ENCODE data around the gene EIF4EBP3. TPM values are rescaled to one million over a fixed set of nuclear protein-coding genes. Genes with fewer than 3 reads are reported as not detected.
"Not testable (repeated sequence)": the region's sequence is repeated elsewhere in the genome, so short reads cannot be mapped to it uniquely, and the experiment has no call there.

EIF4EBP3 gene
- total RNA-seq, 1 donor from 2014 or later, result 2.8 TPM

DNA sequence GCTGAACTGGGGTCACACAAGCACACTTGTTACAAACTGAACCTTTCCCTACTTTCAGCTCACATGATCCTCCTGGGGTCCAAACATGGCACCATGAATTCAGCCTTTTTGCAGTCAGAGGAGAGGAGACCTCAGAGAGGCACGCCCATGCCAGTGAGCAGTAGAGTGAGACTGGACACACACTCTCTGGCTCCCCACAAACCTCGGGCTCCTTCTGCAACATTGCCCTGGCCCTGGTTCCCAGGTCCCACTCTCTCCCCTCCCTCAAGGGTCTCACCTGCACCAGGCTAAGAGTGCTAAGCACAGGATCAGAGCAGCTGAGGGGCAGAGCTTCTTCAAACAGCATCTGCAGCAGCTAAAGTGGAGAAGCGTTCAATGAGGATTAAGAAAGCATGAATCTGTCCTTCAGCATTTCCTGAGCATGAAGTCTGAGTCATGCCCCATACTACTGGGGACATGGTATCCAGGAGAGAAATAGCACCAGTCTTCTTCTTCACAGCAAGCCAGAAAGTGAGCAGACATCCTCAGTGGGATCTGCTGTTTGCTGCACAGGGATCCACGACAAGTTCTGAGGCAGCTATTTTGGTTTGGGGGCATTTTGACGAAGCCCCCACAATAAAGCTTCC, 44.4 kb downstream of the EIF4EBP3 start:
- TF ChIP-seq, protein P1, sequence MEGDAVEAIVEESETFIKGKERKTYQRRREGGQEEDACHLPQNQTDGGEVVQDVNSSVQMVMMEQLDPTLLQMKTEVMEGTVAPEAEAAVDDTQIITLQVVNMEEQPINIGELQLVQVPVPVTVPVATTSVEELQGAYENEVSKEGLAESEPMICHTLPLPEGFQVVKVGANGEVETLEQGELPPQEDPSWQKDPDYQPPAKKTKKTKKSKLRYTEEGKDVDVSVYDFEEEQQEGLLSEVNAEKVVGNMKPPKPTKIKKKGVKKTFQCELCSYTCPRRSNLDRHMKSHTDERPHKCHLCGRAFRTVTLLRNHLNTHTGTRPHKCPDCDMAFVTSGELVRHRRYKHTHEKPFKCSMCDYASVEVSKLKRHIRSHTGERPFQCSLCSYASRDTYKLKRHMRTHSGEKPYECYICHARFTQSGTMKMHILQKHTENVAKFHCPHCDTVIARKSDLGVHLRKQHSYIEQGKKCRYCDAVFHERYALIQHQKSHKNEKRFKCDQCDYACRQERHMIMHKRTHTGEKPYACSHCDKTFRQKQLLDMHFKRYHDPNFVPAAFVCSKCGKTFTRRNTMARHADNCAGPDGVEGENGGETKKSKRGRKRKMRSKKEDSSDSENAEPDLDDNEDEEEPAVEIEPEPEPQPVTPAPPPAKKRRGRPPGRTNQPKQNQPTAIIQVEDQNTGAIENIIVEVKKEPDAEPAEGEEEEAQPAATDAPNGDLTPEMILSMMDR (conservative IDR thresholded peaks at IDR 0.05; ENCODE audit: low read depth, low read length), result no peak
- H3K4me3 ChIP-seq (ENCODE audit: low read depth, low read length), result no peak overlapping the region
- DNase-seq (ENCODE audit: low read depth), result no peak

DNA sequence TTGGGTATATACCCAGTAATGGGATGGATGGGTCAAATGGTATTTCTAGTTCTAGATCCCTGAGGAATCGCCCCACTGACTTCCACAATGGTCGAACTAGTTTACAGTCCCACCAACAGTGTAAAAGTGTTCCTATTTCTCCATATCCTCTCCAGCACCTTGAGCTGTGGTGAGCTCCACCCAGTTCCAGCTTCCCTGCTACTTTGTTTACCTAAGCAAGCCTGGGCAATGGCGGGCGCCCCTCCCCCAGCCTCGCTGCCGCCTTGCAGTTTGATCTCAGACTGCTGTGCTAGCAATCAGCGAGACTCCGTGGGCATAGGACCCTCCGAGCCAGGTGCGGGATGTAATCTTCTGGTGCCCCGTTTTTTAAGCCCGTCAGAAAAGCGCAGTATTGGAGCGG, 45.6 kb downstream of the EIF4EBP3 start:
- not testable (repeated sequence) for H3K4me3 ChIP-seq (ENCODE audit: low read depth, low read length); DNase-seq (ENCODE audit: low read depth)

DNA sequence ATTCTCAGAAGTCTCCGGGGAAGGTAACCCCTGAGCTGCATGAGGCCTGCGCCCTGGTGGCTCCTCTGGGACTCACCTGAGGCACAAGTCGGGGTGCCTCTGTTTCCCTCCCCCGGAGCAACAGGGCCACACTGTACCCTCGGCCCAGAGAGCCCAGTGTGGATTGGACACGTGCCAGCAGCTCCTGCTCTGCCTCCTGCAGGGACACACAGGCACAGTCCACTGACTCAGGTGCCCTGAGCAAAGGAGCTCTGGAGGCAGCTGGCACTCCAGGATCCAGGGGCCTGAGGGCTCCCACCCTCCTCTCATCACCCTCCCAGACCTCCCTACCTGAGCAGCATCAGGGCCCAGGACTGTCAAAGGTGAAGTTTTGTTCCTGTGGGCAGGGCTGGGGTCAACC, 46.7 kb downstream of the EIF4EBP3 start:
- TF ChIP-seq, protein P1 (conservative IDR thresholded peaks at IDR 0.05; ENCODE audit: low read depth, low read length), result no peak
- H3K4me3 ChIP-seq (ENCODE audit: low read depth, low read length), result no peak overlapping the region
- no peak for DNase-seq (ENCODE audit: low read depth)

DNA sequence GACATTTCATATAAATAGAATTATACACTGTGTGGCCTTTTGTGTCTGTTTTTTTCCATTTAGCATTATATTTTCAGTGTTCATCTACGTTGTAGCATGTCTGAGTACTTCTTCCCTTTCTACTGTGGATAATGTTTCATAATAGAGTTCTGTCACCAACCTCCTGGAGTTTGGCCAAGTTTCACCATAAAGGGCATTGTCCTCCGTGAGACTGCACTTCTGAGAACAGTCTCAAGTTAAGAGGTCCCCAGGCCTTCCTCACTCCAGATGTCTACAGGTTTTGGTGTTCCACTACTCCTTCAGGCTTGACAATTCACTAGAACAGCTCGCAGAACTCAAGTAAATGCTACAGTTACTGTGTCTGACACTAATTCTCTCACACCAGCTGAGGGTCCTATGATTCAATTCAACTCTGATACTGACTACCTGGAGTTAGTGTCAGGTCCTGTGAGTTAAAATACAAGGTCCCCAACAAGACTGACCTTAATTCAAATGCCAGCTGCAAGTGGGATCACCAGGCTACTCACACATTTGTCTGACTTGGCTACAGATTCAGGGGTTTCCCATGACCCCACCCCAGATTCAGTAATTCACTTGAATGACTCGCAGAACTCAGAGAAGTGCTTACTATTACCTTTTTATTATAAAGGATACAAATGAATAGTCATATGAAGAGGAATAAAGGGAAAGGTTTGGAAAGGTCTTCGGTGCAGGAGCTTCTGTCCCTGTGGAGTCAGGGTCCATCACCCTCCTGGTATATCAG, 48.3 kb downstream of the EIF4EBP3 start:
- no peak overlapping the region for H3K4me3 ChIP-seq (ENCODE audit: low read depth, low read length)
- DNase-seq (ENCODE audit: low read depth), result no peak
- TF ChIP-seq, protein P1 (conservative IDR thresholded peaks at IDR 0.05; ENCODE audit: low read depth, low read length), result no peak

- TF ChIP-seq, protein P1 (conservative IDR thresholded peaks at IDR 0.05; ENCODE audit: low read depth, low read length), result no peak
- H3K4me3 ChIP-seq (ENCODE audit: low read depth, low read length), result no peak overlapping the region
- DNase-seq (ENCODE audit: low read depth), result peak; percentile 71
Measured at GRCh38 chr5:140596321-140596741, 48.9 kb downstream of the EIF4EBP3 start.

DNA sequence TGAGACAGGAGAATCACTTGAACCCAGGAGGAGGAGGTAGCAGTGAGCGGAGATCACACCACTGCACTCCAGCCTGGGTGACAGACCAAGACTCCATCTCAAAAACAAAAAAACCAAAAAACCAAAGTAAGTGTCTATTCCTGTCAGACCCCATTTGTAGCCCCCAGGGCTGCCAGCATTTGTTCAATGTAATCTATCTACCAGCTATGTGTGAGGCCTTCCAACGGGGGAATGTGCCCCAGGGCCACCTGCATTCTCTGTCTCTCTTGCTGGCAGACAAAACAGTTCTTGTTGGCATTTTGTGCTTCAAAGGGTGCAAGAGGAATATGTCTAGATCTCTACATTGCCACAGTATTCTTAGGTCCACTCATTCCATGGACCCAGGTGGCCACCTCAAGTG, 51.4 kb downstream of the EIF4EBP3 start:
- no peak overlapping the region for H3K4me3 ChIP-seq (ENCODE audit: low read depth, low read length)
- TF ChIP-seq, protein P1 (conservative IDR thresholded peaks at IDR 0.05; ENCODE audit: low read depth, low read length), result no peak
- DNase-seq (ENCODE audit: low read depth), result no peak

Other genes starting within 250 kb of the EIF4EBP3 start
- gene PFDN1, start 244.6 kb upstream of the EIF4EBP3 start, total RNA-seq, result 159 and 173 TPM in 2 replicates
- 25.0 and 25.6 TPM in 2 replicates for gene HBEGF, start 201.1 kb upstream of the EIF4EBP3 start, total RNA-seq
- gene SLC4A9, start 187.5 kb upstream of the EIF4EBP3 start, total RNA-seq, result not detected in 2 replicates
- 28.4 and 32.6 TPM in 2 replicates for gene ANKHD1, start 145.8 kb upstream of the EIF4EBP3 start, total RNA-seq
- gene SRA1, start 9.8 kb downstream of the EIF4EBP3 start, total RNA-seq, result 40.3 and 41.3 TPM in 2 replicates
- gene APBB3, start 16.9 kb downstream of the EIF4EBP3 start, total RNA-seq, result 2.1 and 3.5 TPM in 2 replicates
- 61.8 TPM in 2 replicates for gene SLC35A4, start 17.2 kb downstream of the EIF4EBP3 start, total RNA-seq
- gene CD14, start 85.5 kb downstream of the EIF4EBP3 start, total RNA-seq, result not detected in 2 replicates
- 9.0 and 127 TPM in 2 replicates for gene TMCO6, start 91.8 kb downstream of the EIF4EBP3 start, total RNA-seq
- 62.0 and 110 TPM in 2 replicates for gene NDUFA2, start 100.0 kb downstream of the EIF4EBP3 start, total RNA-seq
- gene IK, start 100.2 kb downstream of the EIF4EBP3 start, total RNA-seq, result 95.4 and 124 TPM in 2 replicates
- gene WDR55, start 117.2 kb downstream of the EIF4EBP3 start, total RNA-seq, result 14.6 and 23.4 TPM in 2 replicates
- gene DND1, start 125.9 kb downstream of the EIF4EBP3 start, total RNA-seq, result 0.14 TPM in 1 of 2 replicates, not detected in the other
- gene HARS1, start 143.7 kb downstream of the EIF4EBP3 start, total RNA-seq, result 83.0 and 123 TPM in 2 replicates
- 33.9 and 39.5 TPM in 2 replicates for gene HARS2, start 143.8 kb downstream of the EIF4EBP3 start, total RNA-seq
- 38.3 and 43.6 TPM in 2 replicates for gene ZMAT2, start 152.8 kb downstream of the EIF4EBP3 start, total RNA-seq
- not detected in 2 replicates for gene PCDHA1, start 238.5 kb downstream of the EIF4EBP3 start, total RNA-seq
- gene PCDHA2, start 247.2 kb downstream of the EIF4EBP3 start, total RNA-seq, result not detected in 2 replicates

Data from epithelial cell of proximal tubule (primary cell).